Measurements from ENCODE around the gene WDFY1.

Gene WDFY1

DNA sequence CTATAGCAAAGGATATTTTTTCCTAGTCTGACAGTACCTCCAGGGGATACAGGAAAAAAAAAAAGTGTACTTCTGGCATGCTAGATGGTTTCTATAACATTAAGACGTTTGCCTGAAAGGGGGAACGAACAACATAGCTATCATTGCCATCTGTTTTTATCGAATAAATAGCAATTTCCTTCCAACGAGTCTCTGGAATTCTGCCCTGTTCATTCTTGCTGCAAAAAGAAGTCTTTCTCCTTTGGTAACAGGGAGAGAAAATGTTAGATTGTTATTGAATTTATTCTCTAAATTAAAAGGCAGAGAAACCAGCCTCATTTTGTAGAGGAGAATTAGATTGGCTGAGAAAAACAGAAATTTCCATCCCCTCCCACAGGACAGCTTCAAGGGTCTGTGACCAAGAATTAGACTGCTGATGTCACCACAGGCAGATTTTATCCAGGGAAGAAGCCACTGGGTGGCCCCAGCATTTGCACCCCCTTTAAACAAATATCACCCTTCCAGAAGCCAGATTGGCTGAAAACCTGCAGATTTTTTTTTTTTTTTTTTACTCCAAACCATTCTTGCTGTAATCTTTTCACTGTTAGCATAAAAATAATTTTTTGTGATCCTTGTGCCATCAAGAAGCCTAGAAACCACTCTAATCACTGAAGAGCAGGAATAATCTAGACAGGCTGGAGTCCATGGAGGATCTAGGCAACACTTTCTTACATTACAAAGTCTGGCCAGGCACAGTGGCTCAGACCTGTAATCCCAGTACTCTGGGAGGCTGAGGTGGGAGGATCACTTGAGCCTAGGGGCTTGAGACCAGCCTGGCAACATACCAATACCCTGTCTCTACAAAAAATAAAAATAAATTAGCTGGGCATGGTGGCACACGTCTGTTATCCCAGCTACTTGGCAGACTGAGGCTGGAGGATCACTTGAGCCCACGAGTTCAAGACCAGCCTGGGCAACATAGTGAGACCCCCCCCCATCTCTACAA lies 12.0 kb downstream of the WDFY1 start:
- in situ Hi-C loops (cut with MboI; ENCODE audit: low sequenced_read_pairs) = no loop called here

DNA sequence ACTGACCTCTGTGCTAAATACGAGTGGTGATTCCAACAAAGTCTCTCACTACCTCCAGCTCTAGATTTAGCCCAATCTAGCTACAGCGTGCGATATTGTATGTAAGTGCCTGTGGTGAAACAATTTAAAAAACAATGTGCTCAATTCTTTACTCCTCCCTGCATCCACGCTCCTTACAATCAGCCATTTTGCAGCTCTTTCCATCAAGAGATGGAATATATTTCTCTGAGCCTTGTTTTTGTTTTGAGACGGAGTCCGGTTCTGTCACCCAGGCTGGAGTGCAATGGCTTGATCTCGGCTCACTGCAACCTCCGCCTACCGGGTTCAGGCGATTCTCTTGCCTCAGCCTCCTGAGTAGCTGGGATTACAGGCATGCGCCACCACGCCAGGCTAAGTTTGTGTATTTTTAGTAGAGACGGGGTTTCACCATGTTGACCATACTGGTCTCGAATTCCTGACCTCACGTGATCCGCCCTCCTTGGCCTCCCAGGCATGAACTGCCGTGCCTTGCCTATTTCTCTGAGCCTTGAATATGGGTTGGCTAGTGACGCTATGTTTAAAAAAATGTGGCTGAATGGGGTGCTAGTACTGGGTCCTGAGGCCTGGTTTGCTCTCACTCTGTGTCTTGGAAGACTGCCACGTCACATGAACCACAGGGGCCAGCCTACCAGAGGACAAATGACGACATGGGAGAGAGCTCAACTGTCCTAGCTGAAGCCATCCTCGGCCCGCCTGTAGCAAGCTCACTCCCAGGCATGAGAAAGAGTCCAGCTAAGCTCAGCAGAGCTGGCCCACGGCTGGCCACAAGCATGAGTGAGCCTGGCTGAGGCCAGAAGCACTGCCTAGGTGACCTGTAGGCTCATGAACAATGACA lies 14.8 kb downstream of the WDFY1 start:
- in situ Hi-C loops (cut with MboI; ENCODE audit: low sequenced_read_pairs) = no loop called here

DNA sequence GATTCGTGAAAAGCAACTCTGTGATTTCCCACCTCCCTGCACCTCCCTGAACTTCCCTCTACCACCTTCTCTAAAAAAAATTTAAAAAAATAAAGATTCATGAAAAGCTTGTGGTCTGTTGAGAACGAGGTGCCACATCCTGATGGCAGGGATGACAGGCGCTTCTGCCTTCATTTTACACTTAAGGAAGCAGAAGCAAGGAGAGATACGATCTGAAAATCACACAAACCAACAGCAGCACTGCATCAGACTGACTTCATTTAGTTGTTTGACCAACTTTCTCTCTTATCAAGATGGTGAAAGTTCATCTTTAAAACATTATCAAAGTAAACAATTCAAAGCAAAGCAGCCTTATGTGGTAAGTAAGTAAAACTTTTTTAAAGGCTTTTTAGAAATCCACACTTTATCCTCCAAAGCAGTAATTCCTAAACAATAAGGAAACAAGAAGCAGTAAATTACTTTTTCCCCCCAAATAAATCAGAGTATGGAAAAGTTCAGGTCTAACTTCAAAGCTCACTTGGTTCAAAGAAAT lies 15.5 kb downstream of the WDFY1 start:
- in situ Hi-C loops (cut with MboI; ENCODE audit: low sequenced_read_pairs) = no loop called here

DNA sequence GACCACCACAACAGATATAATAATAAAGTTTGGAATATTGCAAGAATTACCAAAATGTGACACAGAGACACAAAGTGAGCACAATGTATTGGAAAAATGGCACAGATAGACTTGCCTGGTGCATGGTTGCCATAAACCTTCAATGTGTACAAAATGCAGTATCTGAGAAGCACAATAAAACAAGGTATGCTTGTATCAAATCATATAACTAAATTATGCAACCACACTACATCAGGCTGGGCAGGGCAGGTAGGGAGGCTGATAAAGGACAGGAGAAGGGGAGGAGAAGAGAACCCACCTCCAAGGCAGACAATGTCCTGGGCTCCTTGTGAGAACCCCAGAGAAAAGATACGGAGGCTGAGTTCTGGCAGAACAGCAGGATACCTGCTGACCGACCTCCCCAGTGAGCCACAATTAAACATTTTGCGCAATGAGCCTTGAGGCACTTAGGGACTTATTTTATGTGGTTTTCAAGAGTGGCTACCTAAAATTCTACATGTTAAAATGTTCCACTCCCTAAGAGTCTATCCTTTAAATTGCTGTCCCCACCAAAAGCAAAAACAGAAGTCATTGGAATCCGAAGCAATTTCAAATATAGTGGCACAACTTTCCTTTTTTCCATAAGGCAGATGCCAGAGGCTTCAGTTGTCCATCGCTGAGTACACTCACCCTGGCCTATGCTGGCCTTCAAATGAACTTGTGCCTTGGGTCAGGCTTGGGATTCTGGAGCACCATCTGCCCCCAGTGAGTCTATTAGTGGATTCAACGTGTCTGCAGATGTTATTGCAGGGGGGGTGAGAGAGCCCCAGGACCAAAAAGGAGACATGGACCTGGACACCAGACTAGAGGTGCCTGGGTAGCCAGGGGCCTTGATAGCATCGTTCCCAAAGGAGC lies 16.8 kb downstream of the WDFY1 start:
- in situ Hi-C loops (cut with MboI; ENCODE audit: low sequenced_read_pairs) = no loop called here

DNA sequence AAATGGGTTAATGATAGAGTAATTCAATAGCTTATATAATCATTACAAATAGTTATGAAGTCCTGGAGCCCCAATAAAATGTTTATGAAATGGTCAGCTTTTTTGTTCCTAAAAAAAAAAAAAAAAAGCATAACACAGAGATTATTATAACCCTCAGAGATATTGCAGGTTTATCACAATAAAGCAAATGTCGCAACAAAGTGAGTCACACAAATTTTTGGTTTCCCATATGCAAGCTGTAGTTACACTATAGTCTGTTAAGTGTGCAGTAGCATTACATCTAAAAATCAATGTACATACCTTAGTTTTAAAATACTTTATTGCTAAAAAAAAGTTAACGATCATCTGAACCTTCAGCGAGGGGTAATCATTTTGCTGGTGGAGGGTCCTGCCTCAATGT lies 20.0 kb downstream of the WDFY1 start:
- in situ Hi-C loops (cut with MboI; ENCODE audit: low sequenced_read_pairs) = no loop called here

DNA sequence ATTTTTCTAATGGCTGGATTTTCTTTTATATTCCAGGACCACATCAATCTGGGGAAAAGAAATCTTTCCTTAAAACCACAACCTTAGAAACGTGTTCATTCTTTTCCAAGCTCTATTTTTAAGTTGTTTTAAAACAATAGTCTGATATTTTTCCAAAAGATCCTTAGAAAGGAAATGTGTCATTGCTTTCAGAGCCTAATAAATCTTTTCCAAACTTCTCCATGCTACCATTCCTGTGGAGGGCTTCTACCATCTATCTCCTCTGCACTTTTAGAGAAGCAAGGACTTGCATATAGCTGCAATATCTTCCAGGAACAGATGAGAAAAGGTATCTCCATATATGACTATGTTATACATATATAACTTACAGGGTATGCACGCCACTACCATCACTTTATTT lies 21.2 kb downstream of the WDFY1 start:
- in situ Hi-C loops (cut with MboI; ENCODE audit: low sequenced_read_pairs) = no loop called here

DNA sequence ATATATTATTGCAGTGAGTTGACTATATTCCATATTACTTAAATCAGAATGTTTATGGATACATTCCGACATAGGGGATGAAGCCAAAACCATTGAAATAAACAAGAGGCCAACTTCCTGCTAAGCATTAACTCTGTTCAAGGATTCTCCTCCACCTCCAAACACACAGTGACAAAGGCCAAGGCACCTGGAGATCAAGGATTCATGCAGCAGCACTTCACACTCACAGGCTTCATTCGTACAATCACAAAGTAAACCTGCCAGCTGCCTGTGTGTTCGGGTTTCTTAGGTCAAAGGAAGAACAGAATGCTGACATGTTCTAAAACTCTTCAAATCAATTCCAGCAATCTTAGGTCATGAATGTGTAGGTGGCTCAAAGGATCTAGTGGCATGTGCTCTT lies 22.8 kb downstream of the WDFY1 start:
- in situ Hi-C loops (cut with MboI; ENCODE audit: low sequenced_read_pairs) = no loop called here

DNA sequence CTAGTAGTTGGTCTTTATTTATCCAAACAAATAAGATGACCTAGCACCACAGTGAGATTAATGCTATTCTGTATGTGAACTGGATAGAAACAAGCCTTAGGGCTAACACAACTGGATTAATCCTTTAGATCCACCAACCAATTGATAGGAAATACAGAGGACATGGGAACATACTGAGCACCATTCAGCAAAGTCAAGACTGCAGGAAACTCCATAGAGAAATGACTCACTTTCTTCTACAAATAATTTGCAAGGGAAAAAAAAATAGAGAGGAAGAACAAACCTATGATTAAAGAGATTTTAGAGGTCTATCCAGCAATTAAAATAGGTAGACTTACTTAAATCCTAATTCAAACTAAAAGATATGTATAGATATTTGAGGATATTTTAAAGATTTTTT lies 23.9 kb downstream of the WDFY1 start:
- in situ Hi-C loops (cut with MboI; ENCODE audit: low sequenced_read_pairs) = no loop called here

DNA sequence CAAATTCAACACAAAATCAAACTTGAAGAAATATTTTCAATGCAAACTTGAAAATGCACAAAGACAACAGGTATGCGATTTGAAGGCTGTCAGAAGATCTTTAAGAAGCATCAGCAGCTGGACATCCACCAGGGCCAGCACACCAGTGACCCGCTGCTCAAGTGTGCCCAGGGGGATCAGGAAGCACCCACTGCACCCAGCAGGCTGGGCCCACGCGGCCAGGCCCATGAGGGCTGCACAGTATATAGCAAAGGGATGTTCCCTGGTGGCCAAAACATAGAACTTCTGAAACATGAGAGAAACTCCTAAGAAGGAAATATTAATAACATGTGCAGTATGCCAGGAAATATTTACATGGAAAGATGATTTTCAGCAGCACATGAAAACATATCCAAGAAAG lies 25.0 kb downstream of the WDFY1 start:
- in situ Hi-C loops (cut with MboI; ENCODE audit: low sequenced_read_pairs) = no loop called here

DNA sequence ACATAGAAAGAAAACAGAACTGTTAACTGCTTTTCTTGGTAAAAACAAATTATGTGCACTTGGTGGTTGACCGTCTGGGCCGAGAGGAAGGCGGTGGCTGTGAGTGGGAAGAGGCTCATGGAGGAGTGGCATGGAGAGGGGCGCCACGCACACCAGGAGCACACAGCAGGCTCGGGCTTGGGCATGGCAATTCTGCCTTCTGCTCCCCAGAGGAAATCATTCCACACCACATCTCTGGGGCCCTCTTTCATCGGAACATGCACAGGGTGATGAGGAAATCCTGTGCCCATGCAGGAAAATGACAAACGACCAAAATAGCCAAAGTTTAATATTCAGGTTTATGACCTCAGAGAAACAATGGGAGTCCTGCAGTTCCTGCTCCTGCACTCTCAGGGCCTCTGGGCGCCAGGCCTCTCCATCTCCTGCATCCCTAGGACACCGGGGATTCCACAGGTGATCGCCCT lies 26.4 kb downstream of the WDFY1 start:
- in situ Hi-C loops (cut with MboI; ENCODE audit: low sequenced_read_pairs) = no loop called here

DNA sequence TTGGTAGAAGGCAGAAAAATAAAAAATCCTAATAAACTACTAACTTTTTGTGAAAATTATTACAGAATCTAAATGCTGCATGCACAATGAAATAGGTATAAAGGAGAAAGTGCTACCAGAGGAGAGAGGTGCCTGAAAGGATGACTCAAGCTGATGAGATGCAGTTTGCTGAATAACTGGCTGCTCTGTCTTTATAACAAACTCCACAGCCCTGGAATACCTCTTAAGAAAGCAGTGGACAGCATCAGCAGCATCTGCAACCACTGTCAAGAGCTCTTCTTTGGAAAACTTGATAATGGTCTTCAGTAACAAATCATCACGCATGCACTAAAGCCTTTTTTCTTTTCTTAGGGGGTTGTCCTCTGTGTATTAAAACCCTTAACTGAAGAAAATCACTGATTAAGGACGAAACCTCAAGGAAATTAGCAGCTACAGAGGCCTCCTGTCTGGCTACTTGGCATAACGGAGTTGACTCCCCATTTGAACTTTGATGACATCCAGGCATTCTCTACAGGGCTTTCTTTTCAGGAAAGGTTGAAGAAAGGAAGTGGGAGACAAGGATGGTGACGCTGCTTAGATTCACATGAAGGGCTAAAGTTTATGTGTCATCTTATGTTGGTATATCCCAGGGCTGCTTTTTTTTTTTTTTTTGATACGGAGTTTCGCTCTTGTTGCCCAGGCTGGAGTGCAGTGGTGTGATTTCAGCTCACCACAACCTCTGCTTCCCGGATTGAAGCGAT lies 28.8 kb downstream of the WDFY1 start:
- in situ Hi-C loops (cut with MboI; ENCODE audit: low sequenced_read_pairs) = no loop called here

DNA sequence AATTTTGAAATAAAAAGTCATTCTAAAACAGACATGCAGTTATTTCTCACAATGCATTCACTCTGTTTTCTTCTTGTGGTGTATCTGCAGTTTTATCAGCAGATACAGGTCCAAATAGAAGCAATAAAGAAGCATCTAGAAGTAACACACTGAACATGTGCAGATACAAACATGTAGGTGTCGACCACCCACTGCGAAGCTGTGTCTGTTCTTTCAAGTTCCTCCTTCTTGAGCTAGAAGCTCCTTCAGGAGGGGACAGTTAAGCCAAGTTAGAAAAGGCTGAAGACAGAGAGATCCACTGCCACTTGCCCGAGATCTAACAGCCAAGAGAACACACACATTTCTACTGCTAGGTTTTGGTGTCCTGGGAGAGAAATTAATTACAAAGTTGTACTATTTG lies 30.1 kb downstream of the WDFY1 start:
- in situ Hi-C loops (cut with MboI; ENCODE audit: low sequenced_read_pairs) = no loop called here

DNA sequence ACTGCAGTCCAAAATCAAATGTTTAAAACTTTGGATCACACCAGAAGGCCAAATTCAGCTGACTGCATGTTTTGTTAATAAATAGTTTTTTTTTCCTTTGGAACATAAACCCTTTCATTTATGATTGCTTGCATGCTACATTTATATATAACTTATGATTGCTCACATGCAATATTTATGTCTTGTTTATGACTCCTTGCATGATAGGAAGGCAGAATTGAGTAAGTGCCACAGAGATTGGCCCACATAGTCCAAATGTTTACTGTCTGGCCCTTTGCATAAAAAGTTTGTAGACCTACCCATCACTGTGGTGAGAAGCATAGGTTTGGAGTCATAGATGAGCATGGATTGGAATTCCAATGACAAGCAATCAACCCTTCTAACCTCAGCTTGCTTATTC lies 30.8 kb downstream of the WDFY1 start:
- in situ Hi-C loops (cut with MboI; ENCODE audit: low sequenced_read_pairs) = no loop called here

DNA sequence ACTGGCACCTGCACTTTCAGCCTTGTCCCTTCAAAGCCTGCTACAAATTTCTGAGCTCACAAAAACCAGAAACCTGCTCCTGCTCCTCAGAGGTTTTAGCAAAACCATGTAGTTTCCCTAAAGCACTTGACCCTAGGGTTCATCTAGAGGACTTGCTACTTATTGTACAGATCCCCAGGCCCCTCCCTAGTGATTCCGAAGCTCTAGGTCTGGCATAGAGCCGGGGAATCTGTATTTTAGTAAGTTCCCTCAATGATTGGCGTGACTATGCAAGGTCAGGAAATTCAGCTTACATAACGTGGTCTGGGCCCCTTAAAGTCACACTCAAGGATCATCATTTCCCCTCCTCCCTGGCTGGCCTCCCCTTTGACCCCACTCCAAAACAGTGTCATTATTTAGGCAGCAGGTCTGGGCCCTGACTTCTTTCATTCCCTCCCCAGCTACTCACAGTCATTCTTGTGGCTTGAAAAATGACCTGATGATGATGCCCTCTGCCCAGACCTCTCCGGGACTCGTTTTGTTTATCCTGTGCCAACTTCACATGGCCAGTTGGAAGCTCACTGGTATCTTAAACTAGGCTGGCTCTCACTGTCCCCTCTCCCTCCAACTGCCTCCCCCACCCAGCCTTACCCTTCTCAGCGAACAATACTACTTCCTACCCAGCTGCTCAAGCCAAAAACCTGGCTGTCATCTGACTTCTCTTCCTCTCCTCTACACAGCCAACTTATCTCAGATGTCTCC lies 36.0 kb downstream of the WDFY1 start:
- in situ Hi-C loops (cut with MboI; ENCODE audit: low sequenced_read_pairs) = no loop called here

DNA sequence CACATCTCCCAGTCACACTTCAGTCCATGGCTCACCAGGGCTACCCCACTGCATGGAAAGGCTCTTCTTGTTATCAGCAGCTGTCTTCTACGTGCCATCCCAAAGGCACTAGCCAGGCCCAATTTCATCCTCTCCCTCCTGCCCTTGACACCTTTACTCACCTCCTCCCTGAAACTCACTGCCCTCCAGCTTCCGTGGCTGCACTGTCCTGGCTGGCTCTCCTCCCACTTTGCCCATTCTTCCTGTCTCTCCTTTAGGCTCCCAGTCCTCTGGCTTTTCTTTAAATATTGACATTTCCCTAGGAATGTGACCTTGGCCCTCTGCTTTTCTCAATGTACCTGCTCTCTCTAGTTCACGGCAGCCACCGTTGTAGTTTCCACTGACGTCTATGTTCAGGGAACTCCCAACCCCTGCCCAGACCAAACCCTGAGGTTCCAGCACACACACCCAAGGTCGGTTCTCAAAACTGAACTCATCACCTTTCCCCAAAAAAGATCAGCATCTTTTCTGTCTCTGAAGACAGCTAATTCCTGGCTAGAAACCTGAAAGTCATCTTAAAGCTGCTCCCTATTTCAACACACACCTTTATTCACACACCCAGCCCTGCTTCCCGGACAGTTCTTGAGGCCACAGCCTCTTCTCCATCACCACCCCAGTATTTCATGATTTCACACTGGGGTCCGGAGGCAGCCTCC lies 36.7 kb downstream of the WDFY1 start:
- in situ Hi-C loops (cut with MboI; ENCODE audit: low sequenced_read_pairs) = no loop called here

DNA sequence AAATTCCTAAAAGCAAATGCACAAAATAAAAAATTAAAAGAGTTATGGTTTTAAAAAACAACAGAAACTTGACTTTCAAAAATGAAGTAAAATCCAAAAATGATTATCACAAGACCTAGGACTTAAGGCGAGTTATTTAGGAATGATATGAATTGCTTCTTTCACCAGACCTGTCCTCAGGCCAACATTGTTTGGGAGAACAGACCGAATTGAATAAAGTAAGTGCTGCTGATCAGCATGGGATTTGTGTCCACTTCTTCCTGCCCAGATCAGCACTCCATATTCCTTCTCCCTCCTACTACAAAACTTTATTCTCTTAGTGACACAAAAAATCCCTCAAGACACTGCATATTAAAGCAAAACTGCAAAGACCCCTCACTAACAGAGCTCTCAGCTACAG lies 39.1 kb downstream of the WDFY1 start:
- in situ Hi-C loops (cut with MboI; ENCODE audit: low sequenced_read_pairs) = no loop called here

DNA sequence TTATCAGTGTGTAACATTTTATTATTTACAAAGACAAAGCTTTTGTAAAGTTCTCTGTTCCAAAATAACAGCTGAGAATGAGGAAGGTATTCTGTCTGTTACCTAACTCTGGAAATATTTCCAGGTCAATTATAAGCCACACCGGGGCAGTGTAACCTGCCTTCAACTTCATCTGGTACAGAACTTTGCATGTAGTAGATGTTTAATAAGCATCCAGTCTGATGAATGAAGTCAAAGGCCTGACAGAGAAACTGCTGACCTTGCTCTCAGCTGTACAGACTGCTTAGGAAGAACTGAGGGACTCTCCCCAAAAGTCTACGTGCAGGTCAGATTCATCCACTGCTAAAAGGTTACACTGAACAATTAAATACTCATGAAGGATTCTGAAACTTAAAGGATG lies 43.3 kb downstream of the WDFY1 start:
- in situ Hi-C loops (cut with MboI; ENCODE audit: low sequenced_read_pairs) = no loop called here

DNA sequence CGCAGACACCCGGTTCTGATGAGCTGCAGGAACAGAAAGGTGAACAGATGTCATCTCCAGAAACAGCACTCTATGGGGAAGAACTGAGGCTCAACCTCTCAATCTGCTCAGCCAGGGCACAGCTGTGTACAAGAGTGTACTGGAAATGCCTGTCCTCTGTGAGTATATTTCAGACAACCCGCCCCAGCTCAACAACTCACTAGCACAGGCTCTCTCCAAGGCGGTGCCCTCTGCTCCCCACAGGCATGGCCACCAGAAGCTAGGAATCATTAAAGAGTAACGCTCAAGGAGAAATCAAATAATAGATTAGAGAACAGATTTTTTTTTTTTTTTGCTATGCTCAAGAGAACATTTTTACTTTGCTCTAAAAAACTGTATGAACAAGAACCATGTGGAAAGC lies 43.8 kb downstream of the WDFY1 start:
- in situ Hi-C loops (cut with MboI; ENCODE audit: low sequenced_read_pairs) = no loop called here

DNA sequence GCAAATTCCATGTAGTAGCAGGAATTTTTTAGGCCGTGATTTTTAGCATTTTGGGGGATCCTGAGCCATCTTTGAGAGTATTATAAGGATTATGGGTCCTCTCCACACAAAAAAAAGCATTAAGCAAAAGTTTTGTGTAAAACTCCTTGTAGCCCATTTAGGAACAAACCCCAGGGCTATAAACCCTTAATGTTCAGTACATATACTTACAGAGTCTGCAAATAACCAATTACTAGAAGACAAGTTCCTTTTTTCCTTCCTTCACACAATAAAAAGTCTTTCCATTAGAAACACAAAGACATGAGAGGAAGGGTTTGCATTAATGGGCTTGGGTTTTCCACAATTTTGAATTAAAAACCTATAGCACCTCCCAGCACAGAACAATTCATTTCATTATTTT lies 44.6 kb downstream of the WDFY1 start:
- in situ Hi-C loops (cut with MboI; ENCODE audit: low sequenced_read_pairs) = no loop called here
